ENCODE data around the gene CTNND2. TPM values are rescaled to one million over a fixed set of nuclear protein-coding genes. Genes with fewer than 3 reads are reported as not detected.

CTNND2 gene
- total and polyA plus RNA-seq, 9 of the 15 experiments (the other 6 are each of a cell fraction or from before 2014, with no cell fraction given) = 0.03 to 0.35 TPM; not detected in 7

GRCh38 chr5:11239261-11240015, 664.8 kb downstream of the CTNND2 start (continued):
- TF ChIP-seq AFF1 (IDR thresholded peaks at IDR 0.05; ENCODE audit: low read depth in 1 of 2, partially characterized antibody in 2 of 2) (no peak), ATF2 (CRISPR knock-in tag; IDR thresholded peaks at IDR 0.05) (no peak)

- POLR2A ChIA-PET = no interaction called here
- TF ChIP-seq ZKSCAN3 (CRISPR knock-in tag; IDR thresholded peaks at IDR 0.05) (no peak), RUNX1 (IDR thresholded peaks at IDR 0.05; ENCODE audit: low read depth) (no peak), SMARCE1 (IDR thresholded peaks at IDR 0.05) (no peak), SETDB1 (IDR thresholded peaks at IDR 0.05; ENCODE audit: low read length) (no peak), SIRT6 (IDR thresholded peaks at IDR 0.05; ENCODE audit: low read depth, low read length) (no peak), LCOR (CRISPR knock-in tag; IDR thresholded peaks at IDR 0.05) (no peak), FOXA1 (IDR thresholded peaks at IDR 0.05; ENCODE audit: borderline replicate concordance) (no peak), BACH1 (tag; IDR thresholded peaks at IDR 0.05) (no peak), MECOM (CRISPR knock-in tag; IDR thresholded peaks at IDR 0.05) (no peak), HES1 (IDR thresholded peaks at IDR 0.05; ENCODE audit: low read depth) (no peak), CCNT2 (IDR thresholded peaks at IDR 0.05; ENCODE audit: borderline replicate concordance, extremely low read depth, insufficient read length, low read depth, low read length) (no peak), ZNF655 (CRISPR knock-in tag; IDR thresholded peaks at IDR 0.05) (no peak)
Measured at GRCh38 chr5:11234501-11234911, 669.7 kb downstream of the CTNND2 start.

More at GRCh38 chr5:11234501-11234911, 669.7 kb downstream of the CTNND2 start:
- H3K4me1 ChIP-seq (replicated peaks in 1 of 2; ENCODE audit: control insufficient read depth in 2 of 2, insufficient read depth in 2 of 2, low read length in 2 of 2) = no peaks in the 10 kb centered on the region
- no peaks in the 10 kb centered on the region for H3K36me3 ChIP-seq (ENCODE audit: control insufficient read depth, insufficient read depth, low read length)
- no peaks in the 10 kb centered on the region for H3K9me3 ChIP-seq (replicated peaks; ENCODE audit: control insufficient read depth, insufficient read depth, low read depth, low read length)
- H3K9me1 ChIP-seq (ENCODE audit: control insufficient read depth, insufficient read depth, low read length) = no peaks in the 10 kb centered on the region
- no peak overlapping the region for H3K27ac ChIP-seq (ENCODE audit: extremely low read depth, low read depth, low read length)
- in situ Hi-C loops (cut with MboI) = no loop called here
- H3K4me2 ChIP-seq (ENCODE audit: insufficient read depth, low read length) = no peak overlapping the region
- CTCF ChIA-PET (ENCODE audit: low intra/inter-chr PET ratio) = no interaction called here
- ATAC-seq = no peak
- no peak overlapping the region for H3K9ac ChIP-seq (ENCODE audit: insufficient read depth in 1 of 2, low read depth in 2 of 2, low read length in 2 of 2)
- no peaks in the 10 kb centered on the region for H3K79me2 ChIP-seq (ENCODE audit: control insufficient read depth, insufficient read depth, low read length)
- BruUV-seq (replicated peaks) = no TSS peak
- no peak for FAIRE-seq
- H2AFZ ChIP-seq (ENCODE audit: low read depth, low read length) = no peak overlapping the region
- no peaks in the 10 kb centered on the region for H4K20me1 ChIP-seq (replicated peaks; ENCODE audit: control insufficient read depth, insufficient read depth, low read length)
- 0% methylated on average over 4 of the region's 5 CpGs for WGBS (ENCODE audit: insufficient coverage, low coverage, missing lambda C conversion rate)
- no peaks in the 10 kb centered on the region for H3K27me3 ChIP-seq (ENCODE audit: control insufficient read depth in 2 of 2, insufficient read depth in 2 of 2, low read length in 2 of 2)
- no peak for DNase-seq (ENCODE audit: extremely low read depth in 1 of 4, low spot score in 3 of 4)
- intact Hi-C loops (cut with micrococcal nuclease) = no loop called here
- no peak overlapping the region for H3K4me3 ChIP-seq

Measured in K562 (cell line).